Activated CD8-positive, alpha-beta T cell treated with anti-CD3 and anti-CD28 coated beads for 36 hours (primary cell): ENCODE results near the gene ACAP1. TPM values are rescaled to one million over a fixed set of nuclear protein-coding genes. Genes with fewer than 3 reads are reported as not detected.

Experiments
- ATAC-seq: fragments of 200-7000 bp; cut with Tn5 transposase; one replicate; pipeline ENCODE4 v1.10.0; 2021; ENCODE audit warnings: mild to moderate bottlenecking, moderate library complexity
- CTCF ChIA-PET: fragments of 350-600 bp; sonication (Branson Sonifier 250); formaldehyde crosslinking; loops from one replicate; lab custom pipeline; 2021; ENCODE audit warnings: antibody characterized with exemption; lab: Charles Lee
- POLR2A ChIA-PET: fragments of 350-600 bp; sonication (Branson Sonifier 250); formaldehyde crosslinking; loops from one replicate; lab custom pipeline; 2021; ENCODE audit warnings: antibody characterized with exemption; lab: Charles Lee
- DNase-seq: peaks from one replicate; pipeline ENCODE4 v3.0.0-alpha.2; 2020
- H3K27ac Mint-ChIP-seq: one replicate; pipeline ENCODE4 v1.8.0; 2021; ENCODE audit warnings: mild to moderate bottlenecking, mixed read lengths
- H3K27me3 Mint-ChIP-seq: one replicate; pipeline ENCODE4 v1.8.0; 2021; ENCODE audit warnings: mixed read lengths
- H3K36me3 Mint-ChIP-seq: one replicate; pipeline ENCODE4 v1.8.0; 2021; ENCODE audit warnings: low read depth, mixed read lengths
- H3K4me1 Mint-ChIP-seq: one replicate; pipeline ENCODE4 v1.8.0; 2021; ENCODE audit warnings: low read depth, mixed read lengths
- H3K4me3 Mint-ChIP-seq: one replicate; pipeline ENCODE4 v1.8.0; 2021; ENCODE audit warnings: mild to moderate bottlenecking, moderate library complexity, mixed read lengths
- H3K9me3 Mint-ChIP-seq: one replicate; pipeline ENCODE4 v1.8.0; 2021; ENCODE audit warnings: mixed read lengths
- CTCF ChIP-seq: fragments of 200-600 bp; IDR thresholded peaks from one replicate; pipeline ENCODE4 v1.8.0; 2022; ENCODE audit warnings: antibody characterized with exemption, mild to moderate bottlenecking
- intact Hi-C: fragments of 100-400 bp; cut with micrococcal nuclease; formaldehyde crosslinking; loops from one replicate; pipeline ENCODE4 v1.10.0; 2022
- total RNA-seq, 2 experiments: library from RNA; stranded (reverse); gene quantifications; one replicate each; pipeline ENCODE4 v1.2.3, GENCODE V29; 2021

Gene ACAP1
- total RNA-seq, 2 experiments from 2014 or later: 309 to 342 TPM

- TF ChIP-seq CTCF: no peak
- H3K9me3 Mint-ChIP-seq: no peaks in the 10 kb centered on the region
- peak overlapping the region; percentile 90 for H3K27ac Mint-ChIP-seq
- ChIA-PET CTCF (interaction anchor here (1.1 to 2.4 kb wide), 5 partner anchors 10 to 167 kb away, joined by 3 to 9 read pairs (median 7); partner anchors contain the start of genes SENP3 and TMEM256), POLR2A (interaction anchor here (0.9 to 2.5 kb wide), 5 partner anchors 9 to 92 kb away, joined by 3 to 11 read pairs (median 4); partner anchors contain the start of genes CHRNB1, POLR2A and TMEM256)
- ATAC-seq: peak; percentile 63
- peaks cover 32% of the 10 kb centered on the region for H3K36me3 Mint-ChIP-seq
- peak overlapping the region; percentile 97 for H3K4me3 Mint-ChIP-seq
- no peaks in the 10 kb centered on the region for H3K27me3 Mint-ChIP-seq
- intact Hi-C loops: no loop called here
- DNase-seq: peak; percentile 74
- H3K4me1 Mint-ChIP-seq: peaks cover 27% of the 10 kb centered on the region
These were observed 57.5 kb downstream of the ACAP1 start for GRCh38 chr17:7393613-7394451.

GRCh38 chr17:7394452-7395191 lies 58.3 kb downstream of the ACAP1 start, which contains the start of gene PLSCR3:
Gene PLSCR3 (minus strand): TSS chr17:7394525. CDS start chr17:7394110, 415 bp downstream.
- ChIA-PET CTCF (interaction anchor here (1.1 to 2.4 kb wide), 4 partner anchors 9 to 166 kb away, joined by 3 to 7 read pairs (median 6); partner anchors contain the start of genes SENP3 and TMEM256), POLR2A (interaction anchor here (0.9 to 2.5 kb wide), 7 partner anchors 9 to 91 kb away, joined by 3 to 11 read pairs (median 4); partner anchors contain the start of genes CHRNB1, POLR2A and TMEM256)
- no peak for TF ChIP-seq CTCF
- H3K27ac Mint-ChIP-seq: peak within 1 kb of the TSS; percentile 96
- DNase-seq: peak; percentile 83
- H3K36me3 Mint-ChIP-seq: peaks cover 28% of the 10 kb centered on the region
- intact Hi-C loops: no loop called here
- H3K27me3 Mint-ChIP-seq: no peaks in the 10 kb centered on the region
- no peaks in the 10 kb centered on the region for H3K9me3 Mint-ChIP-seq
- ATAC-seq: peak; percentile 89
- H3K4me3 Mint-ChIP-seq: peak within 1 kb of the TSS; percentile 97
- peaks cover 27% of the 10 kb centered on the region for H3K4me1 Mint-ChIP-seq

GRCh38 chr17:7396147-7396546 lies 59.8 kb downstream of the ACAP1 start:
- POLR2A ChIA-PET: interaction anchor here (1.3 kb wide), 1 partner anchor 82 kb away, joined by 4 read pairs; no protein-coding TSS in a partner anchor
- CTCF ChIA-PET: interaction anchor here (1.0 kb wide), 1 partner anchor 13 kb away, joined by 3 read pairs; no protein-coding TSS in a partner anchor

GRCh38 chr17:7398612-7399011 lies 62.3 kb downstream of the ACAP1 start:
- ChIA-PET CTCF (interaction anchor here (1.1 to 2.0 kb wide), 3 partner anchors 10 to 162 kb away, joined by 3 to 8 read pairs (median 3); no protein-coding TSS in a partner anchor), POLR2A (interaction anchor here (0.6 to 1.4 kb wide), 5 partner anchors 8 to 185 kb away, joined by 3 to 4 read pairs (median 3); partner anchors contain the start of gene MPDU1)
- Mint-ChIP-seq H3K36me3 (peaks cover 7% of the 10 kb centered on the region), H3K4me1 (peaks cover 10% of the 10 kb centered on the region), H3K27ac (no peak overlapping the region), H3K27me3 (no peaks in the 10 kb centered on the region), H3K9me3 (no peaks in the 10 kb centered on the region), H3K4me3 (no peak overlapping the region)
- no peak for ATAC-seq
- intact Hi-C loops: no loop called here
- TF ChIP-seq CTCF: no peak
- DNase-seq: no peak

More at GRCh38 chr17:7396147-7396546, 59.8 kb downstream of the ACAP1 start:
- TF ChIP-seq CTCF: no peak
- ATAC-seq (no peak), DNase-seq (no peak)
- intact Hi-C loops: no loop called here
- no peaks in the 10 kb centered on the region for H3K27me3 Mint-ChIP-seq
- H3K27ac Mint-ChIP-seq: no peak overlapping the region
- H3K4me1 Mint-ChIP-seq: peaks cover 20% of the 10 kb centered on the region
- no peaks in the 10 kb centered on the region for H3K9me3 Mint-ChIP-seq
- no peak overlapping the region for H3K4me3 Mint-ChIP-seq
- peaks cover 23% of the 10 kb centered on the region for H3K36me3 Mint-ChIP-seq

Other genes starting within 250 kb of the ACAP1 start
- gene ASGR2, start 221.7 kb upstream of the ACAP1 start, total RNA-seq: not detected
- gene ASGR1, start 157.2 kb upstream of the ACAP1 start, total RNA-seq: 1 to 10 TPM; 2.6 to 3.9 TPM
- gene DLG4, start 116.7 kb upstream of the ACAP1 start, total RNA-seq: 1 to 10 TPM; 9.5 to 9.7 TPM
- gene ACADVL, start 116.6 kb upstream of the ACAP1 start, total RNA-seq: 100 to 1,000 TPM; 288 to 291 TPM
- gene DVL2, start 102.0 kb upstream of the ACAP1 start, total RNA-seq: 10 to 100 TPM; 50.0 to 53.6 TPM
- gene PHF23, start 97.1 kb upstream of the ACAP1 start, total RNA-seq: 10 to 100 TPM; 17.8 to 24.4 TPM
- 100 to 1,000 TPM; 104 to 118 TPM for gene GABARAP, start 94.1 kb upstream of the ACAP1 start, total RNA-seq
- 100 to 1,000 TPM; 159 to 160 TPM for gene CTDNEP1, start 84.8 kb upstream of the ACAP1 start, total RNA-seq
- gene ELP5, start 84.3 kb upstream of the ACAP1 start, total RNA-seq: 10 to 100 TPM; 80.2 to 85.4 TPM
- 1 to 10 TPM; 1.5 to 1.7 TPM for gene CLDN7, start 74.1 kb upstream of the ACAP1 start, total RNA-seq
- gene SLC2A4, start 54.8 kb upstream of the ACAP1 start, total RNA-seq: under 1 TPM; 0.07 to 0.25 TPM
- under 1 TPM; 0.56 to 0.83 TPM for gene YBX2, start 41.9 kb upstream of the ACAP1 start, total RNA-seq
- 1,000 to 10,000 TPM; 1,064 TPM for gene EIF5A, start 28.9 kb upstream of the ACAP1 start, total RNA-seq
- 10 to 100 TPM; 31.8 to 36.8 TPM for gene GPS2, start 21.2 kb upstream of the ACAP1 start, total RNA-seq
- 10 to 100 TPM; 36.2 to 40.4 TPM for gene NEURL4, start 7.2 kb upstream of the ACAP1 start, total RNA-seq
- gene KCTD11, start 15.6 kb downstream of the ACAP1 start, total RNA-seq: 10 to 100 TPM; 11.0 to 11.2 TPM
- not detected for gene TMEM95, start 18.6 kb downstream of the ACAP1 start, total RNA-seq
- gene TNK1, start 44.6 kb downstream of the ACAP1 start, total RNA-seq: 1 to 10 TPM; 6.8 to 6.9 TPM
- 10 to 100 TPM; 62.6 to 71.1 TPM for gene PLSCR3, start 58.0 kb downstream of the ACAP1 start, total RNA-seq
- gene TMEM256, start 67.6 kb downstream of the ACAP1 start, total RNA-seq: 10 to 100 TPM; 55.8 to 60.6 TPM
- gene NLGN2, start 71.3 kb downstream of the ACAP1 start, total RNA-seq: 10 to 100 TPM in 1 of 2 experiments, 1 to 10 TPM in 1; 9.4 to 10.9 TPM
- under 1 TPM in 1 of 2 experiments, not detected in 1; 0.36 TPM for gene SPEM1, start 83.8 kb downstream of the ACAP1 start, total RNA-seq
- not detected for gene SPEM2, start 89.1 kb downstream of the ACAP1 start, total RNA-seq
- not detected for gene SPEM3, start 92.3 kb downstream of the ACAP1 start, total RNA-seq
- gene TMEM102, start 98.9 kb downstream of the ACAP1 start, total RNA-seq: 10 to 100 TPM; 12.5 to 14.2 TPM
- 10 to 100 TPM; 16.5 to 16.6 TPM for gene FGF11, start 103.0 kb downstream of the ACAP1 start, total RNA-seq
- gene CHRNB1, start 108.5 kb downstream of the ACAP1 start, total RNA-seq: 10 to 100 TPM; 11.5 to 11.7 TPM
- 10 to 100 TPM; 24.3 to 24.6 TPM for gene ZBTB4, start 143.1 kb downstream of the ACAP1 start, total RNA-seq
- gene SLC35G6, start 144.9 kb downstream of the ACAP1 start, total RNA-seq: not detected
- gene POLR2A, start 147.8 kb downstream of the ACAP1 start, total RNA-seq: 100 to 1,000 TPM; 219 to 223 TPM
- 10 to 100 TPM; 11.8 to 13.8 TPM for gene TNFSF12, start 212.5 kb downstream of the ACAP1 start, total RNA-seq
- 1 to 10 TPM; 4.0 to 6.9 TPM for gene TNFSF13, start 222.2 kb downstream of the ACAP1 start, total RNA-seq
- gene SENP3, start 225.4 kb downstream of the ACAP1 start, total RNA-seq: 10 to 100 TPM; 60.2 to 63.2 TPM
- 10 to 100 TPM; 11.4 to 12.9 TPM for gene CD68, start 243.1 kb downstream of the ACAP1 start, total RNA-seq
- gene MPDU1, start 247.3 kb downstream of the ACAP1 start, total RNA-seq: 10 to 100 TPM; 50.9 to 51.4 TPM